OCI-LY3 (cell line): ENCODE results near the gene TK1.
A peak's percentile ranks its signal among the peaks of the same experiment; 100 is the strongest.

Source experiments
- H2AFZ ChIP-seq: fragments of 200-600, 300-600 bp; shearing (Covaris generic); 2 replicates; pipeline ENCODE4 v1.6.0; 2014; ENCODE audit warnings: antibody characterized with exemption, low read depth, low read length
- H3K27ac ChIP-seq: fragments of 200-600, 300-600 bp; sonication (generic); 2 replicates; pipeline ENCODE4 v1.5.1; 2014; ENCODE audit warnings: mild to moderate bottlenecking, low read length, moderate library complexity, mixed read lengths
- H3K27me3 ChIP-seq: fragments of 200-600, 300-600 bp; sonication (generic); 2 replicates; pipeline ENCODE4 v1.6.1; 2014; ENCODE audit warnings: low read depth, low read length, mixed read lengths
- H3K36me3 ChIP-seq: fragments of 200-600, 300-600 bp; sonication (generic); replicated peaks from 2 replicates; pipeline ENCODE3; 2014; ENCODE audit warnings: low read depth, low read length, mixed read lengths
- H3K4me1 ChIP-seq: fragments of 300-600, 200-600 bp; sonication (generic); 2 replicates; pipeline ENCODE4 v1.6.1; 2014; ENCODE audit warnings: low read length, mixed read lengths
- H3K4me2 ChIP-seq: fragments of 200-600, 300-600 bp; sonication (generic); 2 replicates; pipeline ENCODE4 v1.6.1; 2014; ENCODE audit warnings: low read length, mixed read lengths
- H3K4me3 ChIP-seq: fragments of 300-600, 200-600 bp; sonication (generic); 2 replicates; pipeline ENCODE4 v1.5.1; 2014; ENCODE audit warnings: antibody characterized with exemption, mild to moderate bottlenecking, low read length, moderate library complexity
- H3K79me2 ChIP-seq: fragments of 300-600, 200-600 bp; shearing (Covaris generic); 2 replicates; pipeline ENCODE4 v1.6.1; 2014; ENCODE audit warnings: mild to moderate bottlenecking, low read length, mixed read lengths
- H3K9ac ChIP-seq: fragments of 300-600, 200-600 bp; shearing (Covaris generic); 2 replicates; pipeline ENCODE4 v1.6.0; 2014; ENCODE audit warnings: mild to moderate bottlenecking, low read length, moderate library complexity
- H3K9me3 ChIP-seq: fragments of 200-600, 300-600 bp; shearing (Covaris generic); 2 replicates; pipeline ENCODE4 v1.6.1; 2014; ENCODE audit warnings: low read length, mixed read lengths; ENCODE audit not compliant: insufficient read depth
- H4K20me1 ChIP-seq: fragments of 200-600, 300-600 bp; sonication (generic); 2 replicates; pipeline ENCODE4 v1.6.1; 2016; ENCODE audit warnings: low read length, mixed read lengths; ENCODE audit not compliant: insufficient read depth
- CTCF ChIP-seq: fragments of 200-600, 300-600 bp; sonication (generic); IDR thresholded peaks from 2 replicates; pipeline ENCODE4 v1.5.1; 2014; ENCODE audit warnings: antibody characterized with exemption, low read length, low read depth
- EZH2phosphoT487 ChIP-seq: fragments of 200-600 bp; shearing (Covaris generic); IDR thresholded peaks from 2 replicates; pipeline ENCODE4 v1.6.1; 2018; ENCODE audit warnings: antibody characterized with exemption, mixed run types, low read depth

TK1 gene

GRCh38 chr17:78200451-78200850 is 13.6 kb upstream of the TK1 start:
- Histone ChIP-seq H3K27ac (no peak overlapping the region), H4K20me1 (0 out of 2 replicates have a peak, but pooled peaks cover 3% of the 10 kb centered on the region), H3K4me1 (peaks cover 5% of the 10 kb centered on the region), H3K36me3 (peaks cover 52% of the 10 kb centered on the region), H3K9ac (no peak overlapping the region), H3K27me3 (no peaks in the 10 kb centered on the region), H3K79me2 (peaks cover 27% of the 10 kb centered on the region), H3K4me3 (no peak overlapping the region), H3K9me3 (no peaks in the 10 kb centered on the region), H3K4me2 (no peak overlapping the region), H2AFZ (no peak overlapping the region)
- TF ChIP-seq CTCF: no peak
- no peak for TF ChIP-seq EZH2phosphoT487

GRCh38 chr17:78197147-78197832 is 10.4 kb upstream of the TK1 start:
- Histone ChIP-seq H3K4me3 (no peak overlapping the region), H3K27me3 (no peaks in the 10 kb centered on the region), H3K36me3 (peaks cover 38% of the 10 kb centered on the region), H3K27ac (no peak overlapping the region), H3K9ac (no peak overlapping the region), H3K79me2 (peaks cover 36% of the 10 kb centered on the region), H2AFZ (no peak overlapping the region), H4K20me1 (0 out of 2 replicates have a peak, but pooled peaks cover 3% of the 10 kb centered on the region), H3K4me1 (peaks cover 5% of the 10 kb centered on the region), H3K9me3 (no peaks in the 10 kb centered on the region), H3K4me2 (no peak overlapping the region)
- no peak for TF ChIP-seq CTCF
- no peak for TF ChIP-seq EZH2phosphoT487

- Histone ChIP-seq H4K20me1 (0 out of 2 replicates have a peak, but pooled peaks cover 3% of the 10 kb centered on the region), H3K4me3 (no peak overlapping the region), H3K79me2 (peaks cover 36% of the 10 kb centered on the region), H3K4me1 (peaks cover 5% of the 10 kb centered on the region), H3K36me3 (peaks cover 38% of the 10 kb centered on the region), H3K27ac (no peak overlapping the region), H2AFZ (no peak overlapping the region), H3K9me3 (no peaks in the 10 kb centered on the region), H3K27me3 (no peaks in the 10 kb centered on the region), H3K4me2 (no peak overlapping the region), H3K9ac (no peak overlapping the region)
- no peak for TF ChIP-seq CTCF
- TF ChIP-seq EZH2phosphoT487: no peak
Measured at GRCh38 chr17:78196716-78197115, 9.9 kb upstream of the TK1 start.

- Histone ChIP-seq H3K9ac (peak overlapping the region; percentile 90), H3K4me3 (peak overlapping the region; percentile 97), H3K27ac (no peak overlapping the region), H2AFZ (no peak overlapping the region), H3K4me2 (peak overlapping the region; percentile 79), H3K27me3 (no peaks in the 10 kb centered on the region), H3K79me2 (peaks cover 54% of the 10 kb centered on the region), H4K20me1 (peaks cover 6% of the 10 kb centered on the region; the same call in 1 of the 2 replicates), H3K36me3 (peaks cover 40% of the 10 kb centered on the region), H3K9me3 (no peaks in the 10 kb centered on the region), H3K4me1 (peaks cover 16% of the 10 kb centered on the region)
- TF ChIP-seq EZH2phosphoT487: no peak
- no peak for TF ChIP-seq CTCF
Measured at GRCh38 chr17:78185981-78186691, 716 bp downstream of the TK1 start.
